Spleen (tissue), 7 donors: ENCODE measurements around the gene RAPH1.

ENCODE experiments used
- POLR2A ChIP-seq, 3 donors: fragments of 450-650 bp; IDR thresholded peaks; one replicate each; pipeline ENCODE4 v1.5.1; 2017; ENCODE audit warnings: antibody characterized with exemption in 3 of 3, mild to moderate bottlenecking in 1 of 3
- POLR2AphosphoS5 ChIP-seq, 3 donors: sonication (generic); formaldehyde crosslinking; IDR thresholded peaks; one replicate each; pipeline ENCODE4 v1.5.1; 2017; ENCODE audit warnings: antibody characterized with exemption in 3 of 3
- TF ChIP-seq, protein P1 (sequence below), 11 experiments: fragments of 200-600 bp in 7 of 11; fragments of 450-650 bp in 4 of 11; sonication (generic) in 4 of 11; IDR thresholded peaks in 8 of 11; conservative IDR thresholded peaks in 3 of 11; 1 replicate in 7 of 11; 2 replicates in 4 of 11; pipeline versions ENCODE4 v1.4.0 to v1.8.0; 2016 to 2021; ENCODE audit warnings: antibody characterized with exemption in 11 of 11, inconsistent platforms in 4 of 11, mild to moderate bottlenecking in 1 of 11
- donor health status: DM: no; HTN: no; CAD: no; lungs with moderate emphysema.
- donor health status: DM: no; HTN: no; CAD: no.
- donor health status: DM: no; HTN: no; CAD: no.

DNA sequence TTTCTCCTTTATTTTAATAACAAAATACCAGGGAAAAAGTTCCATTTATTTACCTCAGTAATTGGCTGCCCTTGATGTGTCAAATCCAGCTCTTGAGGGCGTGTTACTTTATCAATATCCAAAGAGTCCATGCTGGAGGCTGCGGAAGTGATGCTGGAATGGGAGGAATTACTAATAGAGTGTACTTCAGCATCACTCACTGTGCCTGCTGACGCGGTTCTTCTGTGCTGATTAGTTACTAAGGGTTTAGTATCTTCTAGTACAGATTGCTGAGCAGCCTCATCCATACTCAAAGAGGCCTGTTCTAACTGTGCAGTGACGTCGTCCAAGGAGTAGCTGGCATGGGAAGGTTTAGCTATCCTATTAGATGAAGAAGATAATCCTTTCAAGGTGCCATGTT lies 45.6 kb downstream of the RAPH1 start:
- TF ChIP-seq POLR2A (IDR thresholded peaks at IDR 0.05) (no peak), POLR2AphosphoS5 (IDR thresholded peaks at IDR 0.05) (no peak)
- TF ChIP-seq, protein P1, sequence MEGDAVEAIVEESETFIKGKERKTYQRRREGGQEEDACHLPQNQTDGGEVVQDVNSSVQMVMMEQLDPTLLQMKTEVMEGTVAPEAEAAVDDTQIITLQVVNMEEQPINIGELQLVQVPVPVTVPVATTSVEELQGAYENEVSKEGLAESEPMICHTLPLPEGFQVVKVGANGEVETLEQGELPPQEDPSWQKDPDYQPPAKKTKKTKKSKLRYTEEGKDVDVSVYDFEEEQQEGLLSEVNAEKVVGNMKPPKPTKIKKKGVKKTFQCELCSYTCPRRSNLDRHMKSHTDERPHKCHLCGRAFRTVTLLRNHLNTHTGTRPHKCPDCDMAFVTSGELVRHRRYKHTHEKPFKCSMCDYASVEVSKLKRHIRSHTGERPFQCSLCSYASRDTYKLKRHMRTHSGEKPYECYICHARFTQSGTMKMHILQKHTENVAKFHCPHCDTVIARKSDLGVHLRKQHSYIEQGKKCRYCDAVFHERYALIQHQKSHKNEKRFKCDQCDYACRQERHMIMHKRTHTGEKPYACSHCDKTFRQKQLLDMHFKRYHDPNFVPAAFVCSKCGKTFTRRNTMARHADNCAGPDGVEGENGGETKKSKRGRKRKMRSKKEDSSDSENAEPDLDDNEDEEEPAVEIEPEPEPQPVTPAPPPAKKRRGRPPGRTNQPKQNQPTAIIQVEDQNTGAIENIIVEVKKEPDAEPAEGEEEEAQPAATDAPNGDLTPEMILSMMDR (IDR thresholded peaks at IDR 0.05 in 8 of 11, conservative IDR thresholded peaks at IDR 0.05 in 3 of 11) = no peak
